Thyroid gland (tissue), 4 donors: ENCODE results near the gene RPL22. TPM values are rescaled to one million over a fixed set of nuclear protein-coding genes. Genes with fewer than 3 reads are reported as not detected.

Source experiments
- DNase-seq, 2 donors: peaks; one replicate each; pipeline ENCODE4 v3.0.0-alpha.2; 2019
- H3K27ac ChIP-seq, 3 donors: fragments of 200-600 bp; sonication (generic); 1 replicate in 2 of 3; 2 replicates in 1 of 3; pipeline ENCODE4 v1.5.1; 2016 to 2019; ENCODE audit warnings: mild to moderate bottlenecking in 1 of 3, moderate library complexity in 1 of 3
- H3K27me3 ChIP-seq: fragments of 200-600 bp; sonication (generic); one replicate; pipeline ENCODE4 v1.5.1; 2019
- H3K36me3 ChIP-seq, 2 donors: fragments of 200-600 bp; sonication (generic); one replicate each; pipeline ENCODE4 v1.5.1; 2016 to 2019
- H3K4me1 ChIP-seq, 2 donors: fragments of 200-600 bp; sonication (generic); one replicate each; pipeline ENCODE4 v1.5.1; 2017 to 2019
- H3K4me3 ChIP-seq, 3 donors: fragments of 200-600 bp; sonication (generic); replicated peaks in 1 of 3; 1 replicate in 2 of 3; 2 replicates in 1 of 3; pipeline ENCODE4 v1.5.1; 2016; ENCODE audit warnings: mild to moderate bottlenecking in 1 of 3
- H3K9me3 ChIP-seq: fragments of 200-600 bp; sonication (generic); one replicate; pipeline ENCODE4 v1.5.1; 2017
- POLR2A ChIP-seq, 2 donors: fragments of 450-650 bp; IDR thresholded peaks; one replicate each; pipeline ENCODE4 v1.6.1; 2017; ENCODE audit warnings: antibody characterized with exemption in 2 of 2, mild to moderate bottlenecking in 2 of 2, moderate library complexity in 1 of 2
- WGBS, 2 donors: methylation state at CpG; one replicate each; pipeline ENCODE4 v1.1.5; 2017; 5-methylcytosine and 5-hydroxymethylcytosine counted together
- intact Hi-C: fragments of 100-400 bp; cut with DNase I; formaldehyde crosslinking; loops from one replicate; pipeline ENCODE4 v1.15.1; 2023
- total RNA-seq, 4 donors: library from RNA; depleted of rRNA; stranded (reverse); fragments of >200 nt; gene quantifications; one replicate each; pipeline ENCODE4 v1.2.3, GENCODE V29; 2016
- TF ChIP-seq, protein P1 (sequence below), 6 experiments: fragments of 200-600 bp in 3 of 6; fragments of 450-650 bp in 3 of 6; sonication (generic) in 3 of 6; IDR thresholded peaks; one replicate each; pipeline ENCODE4 v1.5.1; 2016 to 2019; ENCODE audit warnings: antibody characterized with exemption in 6 of 6, mild to moderate bottlenecking in 2 of 6, inconsistent platforms in 1 of 6, moderate library complexity in 1 of 6

RPL22 gene
- total RNA-seq, 4 donors from 2014 or later = 154 to 230 (median 181) TPM

DNA sequence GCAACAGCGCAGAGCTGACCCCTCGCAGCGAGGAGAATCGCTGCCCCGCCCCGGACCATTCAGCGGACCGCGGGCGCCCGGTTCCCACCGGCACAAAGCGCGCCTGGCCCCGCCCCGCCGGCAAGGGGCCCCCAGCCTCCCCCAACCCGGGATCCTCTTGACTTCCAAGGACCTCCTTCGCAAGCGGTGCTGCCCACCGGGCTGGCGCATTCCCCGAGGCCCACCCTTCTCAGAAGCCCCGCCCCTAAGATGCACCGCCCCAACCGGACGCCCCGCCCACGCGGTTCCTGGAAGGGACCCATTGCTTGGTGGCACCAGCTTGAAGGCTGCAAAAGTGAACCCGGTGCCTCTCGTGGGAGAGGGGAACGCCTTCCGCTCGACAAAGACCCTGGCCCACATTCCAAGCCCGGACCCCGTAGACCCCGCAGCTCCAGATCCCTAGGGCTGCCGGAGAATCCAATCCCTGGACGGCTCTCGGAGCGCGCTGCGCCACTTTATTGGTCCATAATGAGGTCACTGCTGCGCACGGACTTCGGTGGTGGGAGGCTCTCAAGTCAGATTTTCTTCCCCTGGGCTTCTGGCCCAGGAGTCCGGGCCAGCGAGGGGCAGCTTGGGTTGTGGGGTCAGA is 46.6 kb upstream of the RPL22 start:
- no peak for TF ChIP-seq POLR2A (IDR thresholded peaks at IDR 0.05)
- Histone ChIP-seq H3K4me3 (no peak overlapping the region), H3K36me3 (no peaks in the 10 kb centered on the region), H3K9me3 (no peaks in the 10 kb centered on the region), H3K4me1 (peaks cover 0 to 30% of the 10 kb centered on the region in 2 donors), H3K27me3 (peaks cover 39% of the 10 kb centered on the region), H3K27ac (no peak overlapping the region)
- intact Hi-C loops = loop anchor here (5.0 kb wide), 1 partner anchor 161 kb away; no protein-coding TSS in a partner anchor
- 0% methylated on average over 5 to 10 of the region's 49 CpGs for WGBS, 2 donors
- DNase-seq = no peak

DNA sequence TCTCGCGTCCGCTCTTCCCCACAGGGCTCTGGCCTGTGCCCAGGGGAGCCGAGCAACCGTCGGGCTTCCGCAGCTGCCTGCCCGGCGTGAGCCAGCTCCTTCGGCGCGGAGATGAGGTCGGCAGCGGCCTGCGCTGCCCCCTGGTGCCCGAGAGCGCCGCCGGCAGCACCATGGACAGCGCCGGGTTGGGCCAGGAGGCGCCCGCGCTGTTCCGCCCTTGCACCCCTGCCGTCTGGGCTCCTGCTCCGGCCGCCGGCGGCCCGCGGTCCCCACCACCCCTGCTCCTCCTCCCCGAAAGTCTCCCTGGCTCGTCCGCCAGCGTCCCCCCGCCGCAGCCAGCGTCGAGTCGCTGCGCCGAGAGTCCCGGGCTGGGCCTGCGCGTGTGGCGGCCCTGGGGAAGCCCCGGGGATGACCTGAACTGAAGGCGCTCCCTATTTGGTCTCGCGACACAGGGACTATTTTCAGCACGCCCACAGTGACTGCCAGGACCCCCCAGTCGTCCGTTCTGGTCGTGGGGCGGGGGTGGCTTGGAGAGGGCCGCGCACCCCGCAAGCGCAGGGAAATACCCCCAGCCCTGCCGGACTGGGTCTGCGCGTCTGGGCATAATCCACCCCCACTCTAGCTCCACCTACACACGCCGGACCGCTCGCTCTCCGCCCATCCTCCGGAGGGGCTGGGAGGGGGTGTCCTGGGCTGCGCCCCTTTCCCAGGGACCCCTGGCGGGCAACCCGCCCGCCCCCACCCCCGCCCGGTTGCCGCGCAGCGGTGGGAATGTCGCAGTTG is 45.9 kb upstream of the RPL22 start:
- Histone ChIP-seq H3K4me3 (no peak overlapping the region), H3K4me1 (peaks cover 0 to 30% of the 10 kb centered on the region in 2 donors), H3K36me3 (no peaks in the 10 kb centered on the region), H3K27ac (no peak overlapping the region), H3K9me3 (no peaks in the 10 kb centered on the region), H3K27me3 (peaks cover 41% of the 10 kb centered on the region)
- peak; percentile 76 to 80 for DNase-seq
- TF ChIP-seq, protein P1, sequence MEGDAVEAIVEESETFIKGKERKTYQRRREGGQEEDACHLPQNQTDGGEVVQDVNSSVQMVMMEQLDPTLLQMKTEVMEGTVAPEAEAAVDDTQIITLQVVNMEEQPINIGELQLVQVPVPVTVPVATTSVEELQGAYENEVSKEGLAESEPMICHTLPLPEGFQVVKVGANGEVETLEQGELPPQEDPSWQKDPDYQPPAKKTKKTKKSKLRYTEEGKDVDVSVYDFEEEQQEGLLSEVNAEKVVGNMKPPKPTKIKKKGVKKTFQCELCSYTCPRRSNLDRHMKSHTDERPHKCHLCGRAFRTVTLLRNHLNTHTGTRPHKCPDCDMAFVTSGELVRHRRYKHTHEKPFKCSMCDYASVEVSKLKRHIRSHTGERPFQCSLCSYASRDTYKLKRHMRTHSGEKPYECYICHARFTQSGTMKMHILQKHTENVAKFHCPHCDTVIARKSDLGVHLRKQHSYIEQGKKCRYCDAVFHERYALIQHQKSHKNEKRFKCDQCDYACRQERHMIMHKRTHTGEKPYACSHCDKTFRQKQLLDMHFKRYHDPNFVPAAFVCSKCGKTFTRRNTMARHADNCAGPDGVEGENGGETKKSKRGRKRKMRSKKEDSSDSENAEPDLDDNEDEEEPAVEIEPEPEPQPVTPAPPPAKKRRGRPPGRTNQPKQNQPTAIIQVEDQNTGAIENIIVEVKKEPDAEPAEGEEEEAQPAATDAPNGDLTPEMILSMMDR (IDR thresholded peaks at IDR 0.05) = peak; percentile 36 to 95 (median 80)
- TF ChIP-seq POLR2A (IDR thresholded peaks at IDR 0.05) = no peak
- 0 to 1% methylated on average over 2 to 17 of the region's 79 CpGs for WGBS, 2 donors
- intact Hi-C loops = loop anchor here (5.0 kb wide), 1 partner anchor 162 kb away; no protein-coding TSS in a partner anchor

DNA sequence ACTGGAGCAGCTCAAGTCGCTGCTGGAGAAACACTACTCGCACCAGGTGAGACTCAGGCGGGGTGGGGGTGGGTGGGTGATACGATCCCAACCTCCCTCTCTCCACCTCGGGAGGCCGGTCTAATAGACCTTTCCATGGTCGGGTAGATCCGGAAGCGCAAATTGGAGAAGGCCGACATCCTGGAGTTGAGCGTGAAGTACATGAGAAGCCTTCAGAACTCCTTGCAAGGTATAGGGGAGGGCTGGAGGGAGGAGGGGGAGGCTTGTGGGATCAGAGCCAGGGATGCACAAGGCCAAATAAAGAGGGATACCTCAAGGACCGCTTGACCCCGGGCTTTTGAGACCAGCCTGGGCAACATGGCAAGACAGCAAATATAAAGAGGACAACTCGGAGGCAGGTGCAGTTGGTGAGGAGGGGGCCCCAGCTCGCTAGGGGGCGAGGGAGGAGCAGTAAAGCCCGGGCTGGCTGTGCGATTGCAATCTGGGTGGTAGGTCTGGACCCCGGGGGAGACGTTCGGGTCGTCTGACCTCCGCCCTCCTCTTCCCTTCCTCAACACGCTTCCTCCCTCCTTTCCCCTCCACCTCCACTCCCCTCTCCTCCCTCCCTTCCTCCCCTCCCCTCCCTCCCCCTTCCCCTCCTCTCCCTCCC is 45.1 kb upstream of the RPL22 start:
- DNase-seq = no peak
- no peaks in the 10 kb centered on the region for H3K36me3 ChIP-seq
- no peak overlapping the region for H3K4me3 ChIP-seq
- intact Hi-C loops = loop anchor here (5.0 kb wide), 3 partner anchors 37 to 192 kb away; partner anchors contain the start of gene RNF207
- 2 to 5% methylated on average over 18 to 22 of the region's 24 CpGs for WGBS, 2 donors
- peaks cover 0 to 30% of the 10 kb centered on the region in 2 donors for H3K4me1 ChIP-seq
- H3K27ac ChIP-seq = no peak overlapping the region
- H3K27me3 ChIP-seq = peaks cover 44% of the 10 kb centered on the region
- TF ChIP-seq POLR2A (IDR thresholded peaks at IDR 0.05) = no peak
- TF ChIP-seq, protein P1 (IDR thresholded peaks at IDR 0.05) = no peak
- H3K9me3 ChIP-seq = no peaks in the 10 kb centered on the region

DNA sequence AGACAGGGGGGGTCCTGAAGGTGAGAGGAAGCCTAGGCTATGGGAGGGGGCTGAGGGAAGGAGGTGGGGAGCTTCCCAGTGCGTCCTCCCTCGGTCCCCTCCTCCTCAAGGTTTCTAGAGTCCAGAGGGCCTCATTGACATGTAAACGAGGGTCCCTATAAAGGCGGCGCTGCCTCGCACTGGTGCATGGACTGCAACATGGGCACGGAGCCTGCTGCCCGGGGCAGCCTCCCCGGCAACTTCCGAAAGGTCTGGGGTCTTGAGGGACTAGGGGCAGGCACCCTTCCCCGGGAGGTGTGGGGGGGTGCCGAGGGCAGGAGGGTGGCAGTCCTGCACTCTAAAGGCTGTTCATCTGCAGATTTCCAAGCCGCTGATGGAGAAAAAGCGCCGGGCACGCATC is 44.6 kb upstream of the RPL22 start, which contains the start of gene HES3:
HES3 (plus strand) TSS at position 187 of the 400 bp plus-strand sequence; CDS start at position 374, 187 bp downstream.
- no peaks in the 10 kb centered on the region for H3K9me3 ChIP-seq
- no peak within 1 kb of the TSS for H3K4me3 ChIP-seq
- intact Hi-C loops = loop anchor here (5.0 kb wide), 2 partner anchors 37 to 192 kb away; partner anchors contain the start of gene RNF207
- H3K36me3 ChIP-seq = no peaks in the 10 kb centered on the region
- no peak within 1 kb of the TSS for H3K27ac ChIP-seq
- 8 to 9% methylated on average over 6 to 12 of the region's 16 CpGs for WGBS, 2 donors
- peaks cover 0 to 27% of the 10 kb centered on the region in 2 donors for H3K4me1 ChIP-seq
- H3K27me3 ChIP-seq = peaks cover 44% of the 10 kb centered on the region
- DNase-seq = no peak
- TF ChIP-seq POLR2A (IDR thresholded peaks at IDR 0.05) = no peak
- TF ChIP-seq, protein P1 (IDR thresholded peaks at IDR 0.05) = no peak

DNA sequence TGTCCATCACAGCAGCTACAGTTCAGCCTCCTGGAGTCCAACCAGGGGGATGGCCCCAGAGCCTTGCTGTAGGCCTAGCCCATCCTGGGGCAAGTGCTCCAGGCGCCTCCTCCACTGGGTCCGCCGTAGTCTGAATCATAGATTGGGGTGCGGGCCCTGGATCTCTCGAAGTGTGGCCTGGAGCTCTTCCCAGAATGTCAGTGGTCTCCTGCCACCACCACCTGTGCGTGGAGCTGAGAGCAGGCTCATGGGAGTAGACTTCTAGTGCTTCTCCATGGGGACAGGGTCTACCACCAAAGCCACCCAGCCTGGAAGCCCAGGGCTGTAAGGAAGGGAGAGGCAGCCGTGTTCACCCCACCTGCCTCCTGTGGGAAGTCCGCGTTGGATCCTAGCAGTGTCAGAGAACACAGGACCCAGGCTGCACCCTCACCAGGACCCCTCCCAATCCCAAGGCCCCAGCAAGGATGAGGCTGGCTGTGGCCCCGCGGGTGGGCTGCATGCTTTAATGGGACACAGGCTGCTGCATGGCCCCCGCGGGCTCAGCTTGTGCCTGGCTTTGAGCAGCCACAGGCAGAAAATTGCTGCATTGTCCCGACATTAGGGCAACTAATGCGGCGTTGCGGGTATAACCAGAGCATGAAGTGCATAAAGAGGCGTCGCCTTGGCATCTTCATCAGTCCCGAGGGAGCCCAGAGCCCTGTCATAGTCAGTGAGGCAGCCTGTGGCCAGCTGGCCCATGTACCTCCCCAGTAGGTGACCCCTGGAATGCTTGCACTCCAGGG is 43.8 kb upstream of the RPL22 start:
- no peak for DNase-seq
- 20 to 24% methylated on average over 17 to 18 of the region's 20 CpGs for WGBS, 2 donors
- Histone ChIP-seq H3K4me1 (peaks cover 0 to 25% of the 10 kb centered on the region in 2 donors), H3K9me3 (no peaks in the 10 kb centered on the region), H3K36me3 (no peaks in the 10 kb centered on the region), H3K27ac (no peak overlapping the region), H3K27me3 (peaks cover 44% of the 10 kb centered on the region), H3K4me3 (no peak overlapping the region)
- TF ChIP-seq, protein P1 (IDR thresholded peaks at IDR 0.05) = no peak
- no peak for TF ChIP-seq POLR2A (IDR thresholded peaks at IDR 0.05)
- intact Hi-C loops = loop anchor here (5.0 kb wide), 2 partner anchors 36 to 191 kb away; partner anchors contain the start of gene RNF207
